ENCODE data around the gene STRA8. TPM values are rescaled to one million over a fixed set of nuclear protein-coding genes. Genes with fewer than 3 reads are reported as not detected.

Gene STRA8, protein sequence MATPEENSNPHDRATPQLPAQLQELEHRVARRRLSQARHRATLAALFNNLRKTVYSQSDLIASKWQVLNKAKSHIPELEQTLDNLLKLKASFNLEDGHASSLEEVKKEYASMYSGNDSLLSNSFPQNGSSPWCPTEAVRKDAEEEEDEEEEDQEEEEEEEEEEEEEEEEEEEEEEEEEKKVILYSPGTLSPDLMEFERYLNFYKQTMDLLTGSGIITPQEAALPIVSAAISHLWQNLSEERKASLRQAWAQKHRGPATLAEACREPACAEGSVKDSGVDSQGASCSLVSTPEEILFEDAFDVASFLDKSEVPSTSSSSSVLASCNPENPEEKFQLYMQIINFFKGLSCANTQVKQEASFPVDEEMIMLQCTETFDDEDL
- total RNA-seq (not detected), polyA plus RNA-seq (not detected)
- long read RNA-seq, donor 1 = 0 reads
- long read RNA-seq, donor 2, partial matches to known transcripts = 0 of 14 reads
- long read RNA-seq, donor 2, other reads (novel, unspliced or antisense) = 14 of 14 reads
- long read RNA-seq, donor 3, partial matches to known transcripts = 0 of 2 reads
- long read RNA-seq, donor 3, other reads (novel, unspliced or antisense) = 2 of 2 reads

DNA sequence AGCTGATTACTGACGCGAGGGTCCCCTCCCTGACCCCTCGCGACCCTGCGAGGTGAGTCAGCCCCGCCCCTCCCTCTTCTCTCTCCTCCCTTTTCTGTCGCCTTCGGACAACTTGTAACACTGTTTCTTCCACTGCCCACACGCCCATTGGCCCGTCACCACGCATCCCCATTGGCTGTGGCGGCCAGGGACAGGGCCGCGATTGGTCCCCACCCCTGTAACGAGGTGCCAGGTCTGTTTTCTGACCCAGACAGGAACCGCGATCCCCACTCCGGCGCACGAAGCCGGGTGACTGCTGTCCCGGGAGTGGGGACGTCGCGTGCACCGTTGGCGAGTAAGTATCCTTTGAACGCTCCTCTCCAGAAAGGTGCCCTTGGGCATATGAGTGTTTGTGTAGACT is at the start of gene STRA8:
Gene STRA8, plus strand, starts transcription at position 269 of the 400 bp plus-strand sequence. CDS start 6,687 bp downstream, outside the sequence.
- DNase-seq = no peak
- Histone ChIP-seq H3K27me3 (no peaks in the 10 kb centered on the region), H3K4me1 (ENCODE audit: insufficient read depth) (no peaks in the 10 kb centered on the region), H3K4me3 (no peak within 1 kb of the TSS), H3K36me3 (no peaks in the 10 kb centered on the region), H3K27ac (no peak within 1 kb of the TSS), H3K9me3 (no peaks in the 10 kb centered on the region)
- intact Hi-C loops (cut with DNase I) = no loop called here
- WGBS, 3 donors = 93 to 95% (median 94%) methylated on average over 28 of the region's 28 CpGs
- TF ChIP-seq EP300 (IDR thresholded peaks at IDR 0.05) (no peak), POLR2A (IDR thresholded peaks at IDR 0.05) (no peak)
- TF ChIP-seq, protein P1, sequence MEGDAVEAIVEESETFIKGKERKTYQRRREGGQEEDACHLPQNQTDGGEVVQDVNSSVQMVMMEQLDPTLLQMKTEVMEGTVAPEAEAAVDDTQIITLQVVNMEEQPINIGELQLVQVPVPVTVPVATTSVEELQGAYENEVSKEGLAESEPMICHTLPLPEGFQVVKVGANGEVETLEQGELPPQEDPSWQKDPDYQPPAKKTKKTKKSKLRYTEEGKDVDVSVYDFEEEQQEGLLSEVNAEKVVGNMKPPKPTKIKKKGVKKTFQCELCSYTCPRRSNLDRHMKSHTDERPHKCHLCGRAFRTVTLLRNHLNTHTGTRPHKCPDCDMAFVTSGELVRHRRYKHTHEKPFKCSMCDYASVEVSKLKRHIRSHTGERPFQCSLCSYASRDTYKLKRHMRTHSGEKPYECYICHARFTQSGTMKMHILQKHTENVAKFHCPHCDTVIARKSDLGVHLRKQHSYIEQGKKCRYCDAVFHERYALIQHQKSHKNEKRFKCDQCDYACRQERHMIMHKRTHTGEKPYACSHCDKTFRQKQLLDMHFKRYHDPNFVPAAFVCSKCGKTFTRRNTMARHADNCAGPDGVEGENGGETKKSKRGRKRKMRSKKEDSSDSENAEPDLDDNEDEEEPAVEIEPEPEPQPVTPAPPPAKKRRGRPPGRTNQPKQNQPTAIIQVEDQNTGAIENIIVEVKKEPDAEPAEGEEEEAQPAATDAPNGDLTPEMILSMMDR (IDR thresholded peaks at IDR 0.05) = no peak

DNA sequence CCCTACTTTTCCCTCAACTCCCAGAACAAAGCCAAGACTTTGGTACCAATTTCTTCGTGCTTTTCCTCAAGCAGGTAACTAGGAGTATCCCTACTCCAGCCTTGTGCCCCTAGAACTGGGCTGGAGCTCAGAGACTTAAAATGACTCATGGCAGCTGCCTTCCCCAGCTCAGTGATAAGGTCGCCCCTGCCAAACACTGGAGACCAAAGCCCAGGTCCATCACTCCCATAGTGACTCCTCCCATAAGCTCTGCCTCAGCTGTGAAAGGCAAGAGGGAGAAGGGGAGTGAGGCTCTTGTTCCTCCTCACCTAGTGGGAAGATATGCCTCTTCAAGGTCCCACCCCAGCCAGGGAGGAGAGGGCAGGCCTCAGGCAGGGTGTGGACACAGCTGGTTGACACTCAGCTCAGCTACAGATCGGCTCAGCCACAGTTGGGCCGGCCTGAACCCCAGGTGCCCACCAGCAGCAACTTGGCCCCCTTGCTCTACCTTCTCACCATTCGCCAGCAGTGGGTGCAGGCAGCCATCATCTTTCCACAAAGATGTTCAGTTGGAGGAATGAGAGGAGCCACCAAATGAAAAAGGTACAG is 49.3 kb upstream of the STRA8 start:
- intact Hi-C loops (cut with DNase I) = no loop called here
- H3K4me3 ChIP-seq = no peak overlapping the region
- TF ChIP-seq, protein P1 (IDR thresholded peaks at IDR 0.05) = no peak
- TF ChIP-seq POLR2A (IDR thresholded peaks at IDR 0.05) = no peak
- TF ChIP-seq EP300 (IDR thresholded peaks at IDR 0.05) = no peak
- H3K27me3 ChIP-seq = no peaks in the 10 kb centered on the region
- H3K9me3 ChIP-seq = no peaks in the 10 kb centered on the region
- no peaks in the 10 kb centered on the region for H3K4me1 ChIP-seq (ENCODE audit: insufficient read depth)
- H3K27ac ChIP-seq = no peak overlapping the region
- H3K36me3 ChIP-seq = no peaks in the 10 kb centered on the region
- DNase-seq = no peak
- WGBS, 3 donors = 91 to 97% (median 93%) methylated on average over 5 of the region's 5 CpGs

DNA sequence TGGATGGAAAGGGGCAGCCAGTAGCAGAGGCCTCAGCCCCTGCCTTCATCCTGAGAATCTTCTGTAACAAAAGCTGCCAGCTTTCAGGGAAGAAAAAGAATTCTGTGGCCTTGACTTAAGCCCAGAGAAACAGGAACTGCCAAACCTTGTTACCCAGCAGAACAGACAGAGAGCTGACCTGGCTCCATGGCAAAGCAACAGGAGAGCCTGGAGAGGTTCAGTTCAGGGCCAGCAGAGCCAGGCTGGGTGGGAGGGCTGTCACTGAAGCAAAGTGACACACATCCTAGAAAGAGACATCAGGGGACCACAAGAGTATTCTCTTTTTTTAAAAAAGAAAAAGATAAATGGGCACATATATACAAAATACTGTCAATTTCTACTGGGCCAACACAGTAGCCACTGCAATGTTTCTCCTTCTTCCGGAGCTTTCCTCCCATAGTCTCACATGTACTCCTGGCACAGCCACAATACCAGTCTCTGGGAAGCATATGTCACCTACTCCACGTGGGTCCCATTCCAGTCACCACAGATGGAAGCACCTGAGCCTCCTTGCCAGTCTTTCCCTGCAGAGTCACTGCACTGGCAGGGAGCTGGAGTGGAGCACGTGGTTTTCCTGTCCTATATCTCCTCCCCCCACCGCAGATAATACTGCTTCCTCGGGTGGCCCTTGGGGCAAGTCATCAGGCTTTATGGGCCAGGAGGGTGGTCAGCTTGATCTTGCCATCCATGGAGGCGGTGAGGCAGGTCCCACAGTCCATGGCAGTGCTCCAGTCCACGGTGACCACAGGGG is 48.0 kb upstream of the STRA8 start:
- TF ChIP-seq, protein P1 (IDR thresholded peaks at IDR 0.05) = no peak
- TF ChIP-seq EP300 (IDR thresholded peaks at IDR 0.05) = no peak
- Histone ChIP-seq H3K4me3 (no peak overlapping the region), H3K27me3 (no peaks in the 10 kb centered on the region), H3K9me3 (no peaks in the 10 kb centered on the region), H3K27ac (no peak overlapping the region), H3K4me1 (ENCODE audit: insufficient read depth) (no peaks in the 10 kb centered on the region), H3K36me3 (no peaks in the 10 kb centered on the region)
- intact Hi-C loops (cut with DNase I) = no loop called here
- peak in 1 of 5 donors; percentile 6 for DNase-seq
- 81 to 85% (median 83%) methylated on average over 7 of the region's 7 CpGs for WGBS, 3 donors

DNA sequence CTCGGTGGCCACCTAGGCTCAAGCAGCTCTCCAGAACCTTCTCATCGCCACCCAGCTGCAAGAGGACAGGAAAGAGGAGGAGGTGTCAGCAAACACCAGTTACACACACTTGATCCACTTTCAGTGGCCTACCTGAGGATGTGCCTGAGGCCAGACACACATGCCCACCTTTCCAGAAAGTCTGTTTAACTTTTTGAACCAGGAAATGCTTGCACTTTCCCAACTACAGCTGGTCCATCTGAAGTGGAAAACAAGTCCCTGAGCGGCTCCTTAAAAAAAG is 47.4 kb upstream of the STRA8 start:
- Histone ChIP-seq H3K27ac (no peak overlapping the region), H3K4me3 (no peak overlapping the region), H3K36me3 (no peaks in the 10 kb centered on the region), H3K4me1 (ENCODE audit: insufficient read depth) (no peaks in the 10 kb centered on the region), H3K27me3 (no peaks in the 10 kb centered on the region), H3K9me3 (no peaks in the 10 kb centered on the region)
- TF ChIP-seq POLR2A (IDR thresholded peaks at IDR 0.05) (no peak), EP300 (IDR thresholded peaks at IDR 0.05) (no peak)
- TF ChIP-seq, protein P1 (IDR thresholded peaks at IDR 0.05) = no peak
- no peak for DNase-seq
- intact Hi-C loops (cut with DNase I) = no loop called here
- 96 to 98% (median 96%) methylated on average over 3 of the region's 3 CpGs for WGBS, 3 donors
